Prostate gland (tissue), 2 donors: ENCODE results near the gene HHIPL1.

Source experiments
- CTCF ChIP-seq, 4 experiments: fragments of 200-600 bp in 2 of 4; fragments of 450-650 bp in 2 of 4; sonication (generic) in 2 of 4; IDR thresholded peaks; 1 replicate in 3 of 4; 2 replicates in 1 of 4; pipeline ENCODE4 v1.5.1; 2016 to 2019; ENCODE audit warnings: antibody characterized with exemption in 4 of 4, mild to moderate bottlenecking in 2 of 4, moderate library complexity in 2 of 4
- POLR2A ChIP-seq: fragments of 450-650 bp; IDR thresholded peaks from one replicate; pipeline ENCODE4 v1.6.1; 2016; ENCODE audit warnings: antibody characterized with exemption, mild to moderate bottlenecking

- no peak for TF ChIP-seq CTCF (IDR thresholded peaks at IDR 0.05)
- no peak for TF ChIP-seq POLR2A
Observed at GRCh38 chr14:99627510-99628381, 17.2 kb upstream of the HHIPL1 start.
